Vagina (tissue), 2 donors: ENCODE data around the gene MAPKAPK5. TPM values are rescaled to one million over a fixed set of nuclear protein-coding genes. Genes with fewer than 3 reads are reported as not detected.

Source experiments
- DNase-seq, 2 donors: peaks; one replicate each; pipeline ENCODE4 v3.0.0-alpha.2; 2017; ENCODE audit errors: extremely low spot score in 2 of 2
- H3K27ac ChIP-seq: fragments of 200-600 bp; sonication (generic); one replicate; pipeline ENCODE4 v1.5.1; 2019
- H3K27me3 ChIP-seq: fragments of 200-600 bp; sonication (generic); one replicate; pipeline ENCODE4 v1.5.1; 2019
- H3K36me3 ChIP-seq, 2 donors: fragments of 200-600 bp; sonication (generic); one replicate each; pipeline ENCODE4 v1.5.1; 2017 to 2019
- H3K4me1 ChIP-seq: fragments of 200-600 bp; sonication (generic); one replicate; pipeline ENCODE4 v1.5.1; 2019
- H3K4me3 ChIP-seq, 2 donors: fragments of 200-600 bp; sonication (generic); 1 replicate in 1 of 2; 2 replicates in 1 of 2; pipeline ENCODE4 v1.5.1; 2016 to 2019
- H3K9me3 ChIP-seq: fragments of 200-600 bp; sonication (generic); one replicate; pipeline ENCODE4 v1.5.1; 2019
- CTCF ChIP-seq, 3 experiments: fragments of 450-650 bp in 2 of 3; fragments of 200-600 bp in 1 of 3; sonication (generic) in 1 of 3; IDR thresholded peaks; one replicate each; pipeline ENCODE4 v1.5.1; 2017 to 2019; ENCODE audit warnings: antibody characterized with exemption in 3 of 3, mild to moderate bottlenecking in 2 of 3, moderate library complexity in 2 of 3
- POLR2A ChIP-seq, 2 donors: fragments of 450-650 bp; IDR thresholded peaks; one replicate each; pipeline ENCODE4 v1.6.1; 2017; ENCODE audit warnings: antibody characterized with exemption in 2 of 2, mild to moderate bottlenecking in 2 of 2, moderate library complexity in 2 of 2
- POLR2AphosphoS5 ChIP-seq, 2 donors: sonication (generic); formaldehyde crosslinking; IDR thresholded peaks; one replicate each; pipeline ENCODE4 v1.9.0; 2017; ENCODE audit warnings: antibody characterized with exemption in 2 of 2, mild to moderate bottlenecking in 2 of 2, low read depth in 1 of 2; ENCODE audit not compliant: insufficient read depth in 1 of 2
- intact Hi-C: fragments of 100-400 bp; cut with DNase I; formaldehyde crosslinking; loops from one replicate; pipeline ENCODE4 v1.15.1; 2023
- total RNA-seq: library from RNA; depleted of rRNA; stranded (reverse); fragments of >200 nt; gene quantifications from one replicate; pipeline ENCODE4 v1.2.3, GENCODE V29; 2016

MAPKAPK5 gene
- total RNA-seq, 1 donor from 2014 or later, result 35.1 TPM

GRCh38 chr12:111858778-111859177, 16.8 kb downstream of the MAPKAPK5 start:
- no peaks in the 10 kb centered on the region for H3K36me3 ChIP-seq
- DNase-seq, result no peak
- H3K4me1 ChIP-seq, result no peaks in the 10 kb centered on the region
- intact Hi-C loops, result no loop called here
- no peak overlapping the region for H3K4me3 ChIP-seq
- TF ChIP-seq POLR2AphosphoS5 (IDR thresholded peaks at IDR 0.05; ENCODE audit: insufficient read depth in 1 of 2, low read depth in 1 of 2) (no peak), CTCF (IDR thresholded peaks at IDR 0.05) (no peak), POLR2A (IDR thresholded peaks at IDR 0.05) (no peak)
- H3K27ac ChIP-seq, result no peak overlapping the region
- H3K9me3 ChIP-seq, result no peaks in the 10 kb centered on the region
- H3K27me3 ChIP-seq, result no peaks in the 10 kb centered on the region

GRCh38 chr12:111864913-111865312, 22.9 kb downstream of the MAPKAPK5 start:
- Histone ChIP-seq H3K36me3 (peaks cover 0 to 33% of the 10 kb centered on the region in 2 donors), H3K4me3 (no peak overlapping the region), H3K27me3 (no peaks in the 10 kb centered on the region), H3K9me3 (no peaks in the 10 kb centered on the region), H3K27ac (no peak overlapping the region), H3K4me1 (no peaks in the 10 kb centered on the region)
- TF ChIP-seq POLR2AphosphoS5 (IDR thresholded peaks at IDR 0.05; ENCODE audit: insufficient read depth in 1 of 2, low read depth in 1 of 2) (no peak), CTCF (IDR thresholded peaks at IDR 0.05) (no peak), POLR2A (IDR thresholded peaks at IDR 0.05) (no peak)
- intact Hi-C loops, result no loop called here
- DNase-seq, result no peak

GRCh38 chr12:111867531-111867930, 25.5 kb downstream of the MAPKAPK5 start:
- no peak for TF ChIP-seq POLR2A (IDR thresholded peaks at IDR 0.05)
- no peak for TF ChIP-seq POLR2AphosphoS5 (IDR thresholded peaks at IDR 0.05; ENCODE audit: insufficient read depth in 1 of 2, low read depth in 1 of 2)
- TF ChIP-seq CTCF (IDR thresholded peaks at IDR 0.05), result no peak
- H3K4me1 ChIP-seq, result no peaks in the 10 kb centered on the region
- no peak overlapping the region for H3K4me3 ChIP-seq
- peaks cover 0 to 60% of the 10 kb centered on the region in 2 donors for H3K36me3 ChIP-seq
- H3K27me3 ChIP-seq, result no peaks in the 10 kb centered on the region
- DNase-seq, result no peak
- H3K9me3 ChIP-seq, result no peaks in the 10 kb centered on the region
- no peak overlapping the region for H3K27ac ChIP-seq
- intact Hi-C loops, result no loop called here

- Histone ChIP-seq H3K4me3 (no peak overlapping the region), H3K9me3 (no peaks in the 10 kb centered on the region), H3K4me1 (no peaks in the 10 kb centered on the region), H3K27ac (no peak overlapping the region), H3K27me3 (no peaks in the 10 kb centered on the region), H3K36me3 (peaks cover 0 to 74% of the 10 kb centered on the region in 2 donors)
- DNase-seq, result no peak
- intact Hi-C loops, result no loop called here
- no peak for TF ChIP-seq POLR2A (IDR thresholded peaks at IDR 0.05)
Measured at GRCh38 chr12:111868676-111869588, 26.9 kb downstream of the MAPKAPK5 start.

- intact Hi-C loops, result no loop called here
- H3K36me3 ChIP-seq, result peaks cover 0 to 74% of the 10 kb centered on the region in 2 donors
- no peaks in the 10 kb centered on the region for H3K9me3 ChIP-seq
- H3K27me3 ChIP-seq, result no peaks in the 10 kb centered on the region
- no peak for TF ChIP-seq POLR2A (IDR thresholded peaks at IDR 0.05)
- no peak for TF ChIP-seq CTCF (IDR thresholded peaks at IDR 0.05)
- no peak for DNase-seq
- no peak overlapping the region for H3K4me3 ChIP-seq
- no peaks in the 10 kb centered on the region for H3K4me1 ChIP-seq
- no peak overlapping the region for H3K27ac ChIP-seq
Measured at GRCh38 chr12:111869671-111870070, 27.6 kb downstream of the MAPKAPK5 start.
